ENCODE data around the gene FBXL3.

The FBXL3 gene

GRCh38 chr13:76983676-76984075 is 43.3 kb downstream of the FBXL3 start:
- Histone ChIP-seq H3K9me3 (no peaks in the 10 kb centered on the region), H3K27me3 (no peaks in the 10 kb centered on the region), H3K36me3 (no peaks in the 10 kb centered on the region), H3K27ac (no peak overlapping the region), H3K4me1 (peaks cover 0 to 11% (median 9%) of the 10 kb centered on the region in 4 donors), H3K4me3 (no peak overlapping the region)
- TF ChIP-seq CTCF (IDR thresholded peaks at IDR 0.05) = no peak
- intact Hi-C loops (cut with DNase I; ENCODE audit: low total_unique reads) = loop anchor here (10.0 kb wide), 1 partner anchor 99 kb away; the partner anchor contains the start of gene KCTD12
- DNase-seq = no peak

DNA sequence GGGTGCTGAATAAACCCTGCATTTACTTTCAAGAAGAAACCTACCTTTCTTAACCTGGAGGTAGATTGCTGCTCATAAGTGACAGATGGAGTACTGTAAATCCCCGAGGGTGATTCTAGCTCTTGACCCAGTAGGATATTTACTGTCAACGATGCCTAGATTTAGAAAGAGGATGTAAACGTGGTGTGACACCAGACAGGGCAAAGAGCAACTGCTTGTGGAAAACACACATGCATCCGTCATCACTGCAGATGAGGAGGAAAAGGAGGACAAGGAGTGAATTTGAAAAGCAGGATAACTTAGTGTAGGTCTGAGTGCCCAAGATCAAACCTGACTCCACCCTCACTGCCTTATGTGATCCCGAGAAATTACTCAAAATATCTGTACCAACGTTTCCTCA is 44.9 kb downstream of the FBXL3 start:
- no peak for TF ChIP-seq CTCF (IDR thresholded peaks at IDR 0.05)
- Histone ChIP-seq H3K4me1 (peaks cover 0 to 11% (median 9%) of the 10 kb centered on the region in 4 donors), H3K4me3 (no peak overlapping the region), H3K36me3 (no peaks in the 10 kb centered on the region), H3K9me3 (no peaks in the 10 kb centered on the region), H3K27ac (no peak overlapping the region), H3K27me3 (no peaks in the 10 kb centered on the region)
- intact Hi-C loops (cut with DNase I; ENCODE audit: low total_unique reads) = loop anchor here (10.0 kb wide), 1 partner anchor 97 kb away; the partner anchor contains the start of gene KCTD12
- DNase-seq = no peak

DNA sequence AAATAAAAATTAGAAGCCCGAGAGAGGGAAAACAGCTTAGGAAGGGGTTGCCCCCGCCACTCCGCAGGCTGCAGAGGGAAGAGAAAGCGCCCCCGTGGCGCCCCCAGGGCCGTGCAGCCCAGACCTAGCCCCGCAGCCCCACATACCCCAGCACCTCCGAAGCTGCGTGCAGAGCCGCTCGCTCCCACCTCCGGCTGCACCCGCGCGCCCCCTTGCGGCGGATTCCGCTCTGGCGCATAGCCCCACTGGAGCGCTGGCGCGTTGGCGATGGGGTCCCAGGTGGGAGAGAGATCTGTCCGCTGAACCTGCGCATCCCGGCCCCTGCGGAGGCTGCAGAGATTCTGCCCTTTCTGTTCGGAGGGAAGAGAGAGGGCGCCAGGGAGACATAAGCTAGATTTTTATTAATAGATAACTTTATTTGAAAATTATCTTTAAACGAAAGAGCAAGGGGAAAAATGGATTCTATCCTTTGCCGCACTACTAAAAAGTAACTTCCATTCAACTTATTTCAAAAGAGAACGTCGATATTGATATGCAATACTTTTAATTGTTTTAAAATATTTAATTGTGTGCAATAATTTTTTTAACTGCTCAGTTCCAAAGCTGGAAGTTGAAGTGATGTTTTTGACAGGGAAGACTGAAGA is 46.8 kb downstream of the FBXL3 start:
- peaks cover 0 to 11% (median 9%) of the 10 kb centered on the region in 4 donors for H3K4me1 ChIP-seq
- DNase-seq = peak; percentile 73 to 83
- no peaks in the 10 kb centered on the region for H3K9me3 ChIP-seq
- intact Hi-C loops (cut with DNase I; ENCODE audit: low total_unique reads) = loop anchor here (10.0 kb wide), 1 partner anchor 95 kb away; the partner anchor contains the start of gene KCTD12
- H3K27me3 ChIP-seq = no peaks in the 10 kb centered on the region
- no peak overlapping the region for H3K27ac ChIP-seq
- no peaks in the 10 kb centered on the region for H3K36me3 ChIP-seq
- peak; percentile 78 to 97 for TF ChIP-seq CTCF (IDR thresholded peaks at IDR 0.05)
- H3K4me3 ChIP-seq = peak overlapping the region; percentile 23 to 47

DNA sequence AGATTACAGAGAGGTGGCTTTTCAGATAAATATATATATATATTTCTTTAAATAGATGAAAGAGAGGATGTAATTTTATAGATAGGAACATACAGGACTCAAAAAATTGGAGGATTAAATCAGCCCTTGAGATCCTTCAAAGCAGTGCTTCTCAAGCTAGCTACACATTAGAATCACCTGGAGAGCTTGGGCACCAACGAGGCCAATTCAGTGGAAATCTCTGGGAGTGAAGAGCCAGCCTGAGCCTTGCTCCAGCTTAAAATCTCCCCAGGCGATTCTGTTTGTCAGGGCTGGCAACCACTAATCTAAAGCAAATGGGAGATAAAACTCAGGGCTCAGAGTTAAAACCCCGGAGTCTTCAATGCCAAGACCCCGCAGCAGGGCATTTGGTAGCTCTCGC is 50.0 kb downstream of the FBXL3 start:
- Histone ChIP-seq H3K27ac (no peak overlapping the region), H3K4me1 (peaks cover 0 to 11% (median 9%) of the 10 kb centered on the region in 4 donors), H3K27me3 (no peaks in the 10 kb centered on the region), H3K9me3 (no peaks in the 10 kb centered on the region), H3K36me3 (no peaks in the 10 kb centered on the region), H3K4me3 (no peak overlapping the region)
- DNase-seq = no peak
- intact Hi-C loops (cut with DNase I; ENCODE audit: low total_unique reads) = no loop called here
- TF ChIP-seq CTCF (IDR thresholded peaks at IDR 0.05) = no peak

- H3K9me3 ChIP-seq = no peaks in the 10 kb centered on the region
- H3K4me3 ChIP-seq = no peak overlapping the region
- intact Hi-C loops (cut with DNase I; ENCODE audit: low total_unique reads) = no loop called here
- H3K36me3 ChIP-seq = no peaks in the 10 kb centered on the region
- H3K4me1 ChIP-seq = peaks cover 0 to 11% (median 9%) of the 10 kb centered on the region in 4 donors
- H3K27ac ChIP-seq = no peak overlapping the region
- DNase-seq = no peak
- no peaks in the 10 kb centered on the region for H3K27me3 ChIP-seq
- no peak for TF ChIP-seq CTCF (IDR thresholded peaks at IDR 0.05)
These were observed 50.5 kb downstream of the FBXL3 start for GRCh38 chr13:76976490-76976889.
